NCI-H1436 (cell line): Measurements from ENCODE around the gene GJB1.
"Not testable (repeated sequence)": the region's sequence is repeated elsewhere in the genome, so short reads cannot be mapped to it uniquely, and the experiment has no call there.

ENCODE experiments used
- DNase-seq: peaks from one replicate; lab custom pipeline; 2025; lab: John Stamatoyannopoulos, UW

The GJB1 gene

DNA sequence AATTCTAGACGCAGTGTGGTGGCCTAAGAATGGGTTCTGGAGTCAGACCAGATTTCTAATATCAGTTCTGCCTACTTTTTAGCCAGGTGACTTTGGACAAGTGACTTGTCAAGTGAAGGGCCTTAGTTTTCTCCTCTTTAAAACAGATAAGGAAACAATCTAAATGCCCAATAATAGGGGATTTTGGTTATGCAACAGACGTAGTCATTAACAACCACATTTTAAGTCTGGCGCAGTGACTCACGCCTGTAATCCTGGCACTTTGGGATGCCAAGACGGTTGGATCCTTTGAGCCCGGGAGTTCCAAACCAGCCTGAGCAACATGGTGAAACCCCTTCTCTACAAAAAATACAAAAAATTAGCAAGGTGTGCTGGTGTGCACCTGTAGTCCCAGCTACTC, 33.0 kb downstream of the GJB1 start:
- DNase-seq = no peak

DNA sequence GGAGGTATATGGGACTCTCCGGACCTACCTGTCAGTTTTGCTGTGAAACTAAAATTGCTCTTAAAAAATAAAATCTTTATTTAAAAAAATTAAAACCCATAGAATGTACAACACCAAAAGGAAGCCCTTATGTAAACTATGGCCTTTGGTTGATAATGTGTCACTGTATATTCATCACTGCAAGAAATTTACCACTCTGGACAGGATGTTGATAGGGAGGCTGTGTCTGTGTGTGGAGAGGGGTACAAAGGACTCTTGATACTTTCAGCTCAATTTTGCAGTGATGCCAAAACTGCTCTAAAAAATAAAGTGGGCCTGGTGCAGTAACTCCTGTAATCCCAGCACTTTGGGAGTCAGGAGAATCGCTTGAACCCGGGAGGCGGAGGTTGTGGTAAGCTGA, 33.8 kb downstream of the GJB1 start:
- no peak for DNase-seq

DNA sequence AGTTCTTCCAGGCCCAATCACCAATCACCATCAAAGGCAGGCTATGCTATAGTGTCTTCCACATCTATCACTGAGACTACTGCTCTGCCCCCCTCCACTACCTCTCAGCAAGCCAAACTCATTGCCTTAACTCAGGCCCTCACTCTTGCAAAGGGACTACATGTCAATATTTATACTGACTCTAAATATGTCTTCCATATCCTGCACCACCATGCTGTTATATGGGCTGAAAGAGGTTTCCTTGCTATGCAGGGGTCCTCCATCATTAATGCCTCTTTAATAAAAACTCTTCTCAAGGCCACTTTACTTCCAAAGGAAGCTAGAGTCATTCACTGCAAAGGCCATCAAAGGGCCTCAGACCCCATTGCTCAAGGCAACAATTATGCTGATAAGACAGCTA, 45.6 kb downstream of the GJB1 start:
- DNase-seq = not testable (repeated sequence)

DNA sequence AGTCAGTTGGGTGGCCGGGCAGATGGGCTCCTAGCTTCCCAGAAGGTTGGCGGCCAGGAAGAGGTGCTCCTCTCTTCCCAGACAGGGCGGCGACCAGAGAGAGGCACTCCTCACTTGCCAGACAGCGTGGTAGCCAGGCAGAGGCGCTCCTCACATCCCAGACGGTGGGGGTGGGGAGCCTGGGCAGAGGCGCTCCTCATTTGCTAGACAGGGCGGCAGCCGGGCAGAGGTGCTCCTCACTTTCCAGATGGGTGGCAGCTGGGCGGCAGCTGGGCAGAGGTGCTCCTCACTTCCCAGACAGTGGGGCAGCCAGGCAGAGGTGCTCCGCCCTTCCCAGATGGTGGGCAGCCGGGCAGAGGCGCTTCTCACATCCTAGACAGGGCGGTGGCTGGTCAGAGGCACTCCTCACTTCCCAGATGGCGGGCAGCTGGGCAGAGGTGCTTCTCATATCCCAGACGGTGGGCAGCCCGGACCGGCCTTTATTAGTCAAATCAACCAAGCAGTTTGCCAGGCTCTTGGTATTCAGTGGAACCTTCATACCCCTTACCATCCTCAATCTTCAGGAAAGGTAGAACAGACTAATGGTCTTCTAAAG, 46.9 kb downstream of the GJB1 start:
- DNase-seq = no peak

DNA sequence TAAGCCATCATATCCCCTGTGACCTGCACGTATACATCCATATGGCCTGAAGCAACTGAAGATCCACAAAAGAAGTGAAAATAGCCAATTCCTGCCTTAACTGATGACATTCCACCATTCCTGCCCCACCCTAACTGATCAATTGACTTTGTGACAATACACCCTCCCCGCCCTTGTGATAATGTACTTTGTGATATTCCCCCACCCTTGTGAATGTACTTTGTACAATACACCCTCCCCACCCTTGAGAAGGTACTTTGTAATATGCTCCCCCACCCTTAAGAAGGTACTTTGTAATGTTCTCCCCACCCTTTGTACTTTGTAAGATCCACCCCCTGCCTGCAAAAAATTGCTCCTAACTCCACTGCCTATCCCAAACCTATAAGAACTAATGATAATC, 49.3 kb downstream of the GJB1 start:
- DNase-seq = not testable (repeated sequence)
